Stimulated activated CD4-positive, alpha-beta T cell treated with anti-CD3 and anti-CD28 coated beads, Interleukin-12 subunit alpha, Interleukin-12 subunit beta, amount 100 ng/mL, for 48 hours (primary cell): Measurements from ENCODE around the gene MCC.

ENCODE experiments used
- DNase-seq, 3 donors: peaks; one replicate each; pipeline ENCODE4 v3.0.0-alpha.2; 2020; ENCODE audit warnings: low read depth in 2 of 3, low spot score in 1 of 3

Gene MCC

DNA sequence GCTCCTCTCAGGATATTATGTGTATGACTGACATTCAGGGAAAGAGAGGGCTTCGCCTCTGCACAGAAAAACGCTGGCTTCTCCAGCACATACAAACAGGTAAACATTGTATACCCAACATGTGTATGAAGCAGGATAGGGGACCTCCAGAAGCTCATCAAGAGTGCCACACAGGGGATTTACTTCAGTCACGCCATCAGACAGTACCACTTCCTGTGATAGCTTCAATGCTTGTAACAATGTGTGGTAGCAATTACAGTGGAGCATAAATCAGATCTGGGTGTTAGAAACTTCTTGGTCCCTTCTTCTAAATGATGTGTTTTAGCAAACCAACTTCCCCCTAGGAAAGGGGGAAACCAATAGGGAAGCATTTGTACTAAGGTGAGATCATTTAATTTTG, 214.3 kb downstream of the MCC start:
- DNase-seq: no peak

DNA sequence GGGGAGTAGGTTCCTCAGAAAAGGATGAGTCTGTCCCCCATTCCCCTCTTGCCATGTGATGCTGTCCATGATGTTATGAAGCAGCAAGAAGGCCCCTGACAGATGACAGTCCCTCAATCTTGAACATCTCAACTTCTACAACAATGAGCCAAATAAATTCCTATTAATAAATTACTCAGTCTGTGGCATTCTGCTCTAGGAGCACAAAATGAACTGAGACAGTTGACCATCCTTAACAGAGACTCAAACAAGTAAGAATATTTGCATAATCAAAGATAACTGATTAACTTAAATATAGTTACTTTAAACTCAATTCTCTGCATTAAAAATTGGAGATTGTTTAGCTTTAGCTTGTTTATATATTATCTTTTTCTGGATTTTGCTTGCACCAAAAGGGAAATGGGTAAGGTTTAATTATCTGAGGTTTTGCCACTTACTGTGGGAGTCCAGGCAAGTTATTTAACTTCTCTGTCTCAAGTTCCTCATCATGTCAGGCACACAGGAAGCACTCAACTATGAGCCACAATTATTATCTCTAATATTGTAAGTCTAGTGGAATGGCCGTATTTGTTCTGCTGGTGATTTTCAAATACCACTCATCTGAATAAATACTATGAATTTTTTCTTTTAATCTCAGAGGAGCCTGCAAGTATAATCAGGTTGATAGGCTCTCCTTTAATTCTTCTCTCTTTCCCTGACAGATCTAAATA, 216.4 kb downstream of the MCC start:
- no peak for DNase-seq

DNA sequence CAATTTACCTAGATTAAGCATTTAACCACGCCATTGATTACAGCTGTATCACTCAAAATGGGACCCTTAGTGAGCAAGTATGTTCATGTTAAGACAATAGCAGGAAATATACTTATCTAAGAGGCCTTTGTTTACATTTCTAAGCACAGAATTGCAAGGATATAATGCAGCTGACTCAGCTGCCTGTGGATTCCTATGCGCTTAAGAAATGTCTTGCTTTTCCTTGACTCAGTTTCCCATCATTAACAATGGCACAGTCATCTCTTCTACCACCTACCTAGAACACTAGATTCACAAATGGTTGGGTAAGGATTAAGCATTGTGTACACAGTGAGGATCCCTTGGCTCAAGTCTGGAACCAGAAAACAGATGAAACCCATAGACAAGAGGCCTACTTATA, 217.2 kb downstream of the MCC start:
- no peak for DNase-seq

DNA sequence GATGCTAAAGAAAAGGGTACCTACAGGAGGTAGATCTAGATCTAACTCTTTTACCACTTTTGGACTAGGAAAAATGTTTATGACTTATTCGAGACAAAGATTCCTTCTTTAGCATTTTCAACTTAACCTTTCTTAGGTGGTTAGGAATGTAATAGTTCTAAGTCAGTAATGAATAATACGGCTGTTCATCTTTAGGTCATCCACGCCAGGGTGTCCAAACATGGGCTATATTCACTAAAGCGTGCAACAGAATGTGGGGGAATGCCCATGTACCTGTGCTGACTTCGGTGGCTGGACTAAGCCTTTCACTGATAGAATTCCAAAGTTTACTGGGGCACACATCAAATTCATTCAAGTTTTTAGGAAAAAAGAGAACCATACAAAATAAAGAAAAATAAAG, 218.2 kb downstream of the MCC start:
- no peak for DNase-seq

DNA sequence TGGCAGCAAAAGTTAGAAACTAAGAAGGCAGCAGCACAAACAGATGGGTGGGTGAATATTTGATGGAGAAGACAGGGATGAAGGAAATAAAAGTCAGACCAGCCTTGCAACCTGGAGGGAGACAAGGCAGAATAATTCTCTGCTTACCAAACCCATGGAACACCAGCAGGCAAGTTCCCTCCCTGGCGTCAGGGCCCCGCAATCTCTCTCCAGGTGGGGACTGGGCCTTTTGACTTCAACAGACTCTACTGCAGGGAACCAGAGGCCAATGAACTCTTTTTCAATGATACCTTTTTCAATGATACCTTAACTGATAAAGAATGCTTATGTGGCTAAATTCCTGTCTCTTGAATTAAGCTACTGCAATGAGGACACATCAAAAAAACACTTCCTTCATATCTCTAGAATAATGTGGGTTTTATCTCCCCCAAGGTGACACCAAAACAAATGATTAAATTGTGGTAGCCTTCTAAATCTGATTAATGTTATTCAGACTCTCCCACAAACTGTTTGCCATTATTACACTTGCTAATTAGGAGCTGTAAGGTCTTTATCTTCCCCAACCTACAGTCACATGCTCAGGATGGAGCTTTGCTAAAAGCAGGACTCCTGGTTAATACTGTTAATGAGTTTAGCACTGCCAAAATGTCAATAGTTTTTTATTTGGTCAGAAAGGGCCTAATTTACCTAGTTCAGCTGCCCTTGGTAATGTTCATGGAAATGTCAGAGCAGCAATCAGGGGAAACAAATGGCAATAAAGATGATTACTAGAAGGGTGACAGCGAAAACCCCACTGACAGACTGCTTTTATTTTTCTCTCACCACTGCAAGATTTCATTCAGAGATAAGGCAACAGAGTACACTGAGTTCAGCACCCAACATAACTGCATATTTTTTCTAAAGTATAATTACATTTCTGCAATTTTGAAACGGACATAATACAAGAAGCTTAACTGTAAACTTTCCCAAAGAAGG, 218.9 kb downstream of the MCC start:
- no peak for DNase-seq

DNA sequence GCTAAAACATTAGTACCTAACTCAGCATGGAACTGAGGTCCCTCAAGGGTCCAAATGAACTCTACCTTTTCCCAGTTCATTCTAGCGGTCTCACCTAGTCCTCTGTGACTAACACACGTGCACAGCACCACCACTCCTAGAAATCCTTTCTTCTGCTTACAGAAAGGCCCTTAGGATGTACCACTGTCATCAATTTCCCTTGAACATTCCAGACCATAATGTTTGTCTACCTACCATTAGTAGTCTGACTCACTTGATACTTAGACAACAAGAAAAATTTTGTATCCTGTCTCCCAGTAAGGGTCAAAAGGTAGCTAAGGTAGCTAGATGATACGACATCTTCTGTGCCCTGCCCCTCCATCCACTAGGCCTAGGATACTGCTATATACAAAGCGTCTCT, 220.0 kb downstream of the MCC start:
- no peak for DNase-seq

DNA sequence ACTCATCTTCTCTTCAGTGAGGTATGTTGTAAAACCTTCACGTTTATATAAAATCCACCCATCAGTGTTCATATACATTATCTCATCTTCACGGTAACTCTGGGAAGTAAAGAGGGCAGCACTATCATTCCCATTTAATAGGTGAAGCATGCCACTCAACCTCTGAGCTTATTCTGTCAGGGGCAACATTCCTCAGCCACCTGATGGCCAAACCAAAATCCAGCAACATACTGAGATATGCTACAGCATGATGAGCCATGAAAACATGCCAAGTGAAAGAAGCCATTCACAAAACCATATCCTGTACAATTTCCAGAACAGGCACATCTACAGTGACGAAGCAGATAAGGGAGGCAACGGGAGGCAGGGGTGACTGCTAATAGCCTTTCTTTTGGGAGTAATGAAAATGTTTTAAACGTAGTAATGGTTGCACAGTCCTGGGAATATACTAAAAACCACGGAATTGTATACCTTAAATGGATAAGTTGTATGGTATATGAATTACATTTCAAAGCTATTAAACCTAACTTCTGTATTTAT, 220.8 kb downstream of the MCC start:
- no peak for DNase-seq

DNA sequence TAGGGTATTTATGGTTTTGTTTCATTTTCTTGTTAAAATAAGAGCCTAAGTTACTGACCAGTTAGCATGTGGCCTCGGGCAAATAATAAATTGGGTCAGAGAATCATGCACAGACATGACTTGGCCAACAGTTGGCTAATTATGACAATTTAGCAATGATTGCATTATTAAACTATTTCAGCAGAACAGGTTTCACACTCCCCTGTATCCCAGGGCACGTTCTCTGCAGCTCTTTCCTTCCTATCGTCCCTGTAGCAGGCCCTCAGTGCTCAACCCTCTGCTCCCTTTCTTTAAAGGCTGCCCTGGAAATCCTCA, 221.4 kb downstream of the MCC start:
- no peak for DNase-seq

DNA sequence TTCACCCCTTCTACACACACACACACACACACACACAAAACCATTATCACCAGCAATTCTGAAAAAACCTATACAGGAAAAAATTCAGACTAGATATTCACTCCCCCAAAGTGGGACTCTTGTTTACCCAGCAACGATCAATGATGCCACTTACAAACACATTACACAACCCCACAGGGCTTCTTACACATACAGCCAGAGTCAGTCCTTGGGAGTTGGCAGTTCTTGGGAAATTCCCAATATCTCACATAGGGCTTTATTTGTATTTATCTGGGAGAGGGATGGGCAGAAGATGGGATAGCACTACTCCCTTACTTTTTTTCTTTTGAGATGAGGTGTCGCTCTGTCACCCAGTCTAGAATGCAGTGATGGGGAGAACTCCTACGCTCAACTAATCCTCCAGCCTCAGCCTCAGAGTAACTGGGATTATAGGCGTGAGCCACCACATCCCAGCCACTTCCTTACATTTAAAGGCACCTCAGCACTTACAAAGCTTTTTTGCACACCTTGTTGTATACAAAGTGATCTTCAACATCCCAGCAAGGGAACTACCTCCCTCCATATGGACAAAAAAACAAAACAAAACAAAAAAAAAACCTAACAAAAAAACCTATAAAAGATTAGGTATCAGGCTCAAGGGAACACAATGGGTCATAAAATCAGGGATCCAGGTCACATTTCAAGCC, 221.9 kb downstream of the MCC start:
- no peak for DNase-seq

DNA sequence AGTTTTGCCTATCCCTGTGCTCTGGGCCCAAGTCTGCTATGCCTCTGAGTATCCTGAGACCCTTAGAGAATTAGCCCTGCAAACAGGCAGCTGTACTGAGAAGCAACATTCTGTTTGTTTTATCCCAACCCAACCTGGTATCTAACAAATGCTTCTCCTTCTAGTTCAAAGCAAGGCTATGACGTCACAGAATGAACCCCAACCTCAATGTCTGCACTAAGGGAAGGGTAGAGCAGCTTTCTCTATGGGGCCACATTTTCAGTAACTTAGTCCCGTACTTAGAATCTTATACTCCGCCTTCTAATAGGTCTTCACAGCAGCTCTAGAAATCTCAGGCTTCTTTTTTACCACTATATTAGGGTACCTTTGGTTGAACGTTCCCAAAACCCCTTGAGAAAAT, 223.1 kb downstream of the MCC start:
- no peak for DNase-seq

DNA sequence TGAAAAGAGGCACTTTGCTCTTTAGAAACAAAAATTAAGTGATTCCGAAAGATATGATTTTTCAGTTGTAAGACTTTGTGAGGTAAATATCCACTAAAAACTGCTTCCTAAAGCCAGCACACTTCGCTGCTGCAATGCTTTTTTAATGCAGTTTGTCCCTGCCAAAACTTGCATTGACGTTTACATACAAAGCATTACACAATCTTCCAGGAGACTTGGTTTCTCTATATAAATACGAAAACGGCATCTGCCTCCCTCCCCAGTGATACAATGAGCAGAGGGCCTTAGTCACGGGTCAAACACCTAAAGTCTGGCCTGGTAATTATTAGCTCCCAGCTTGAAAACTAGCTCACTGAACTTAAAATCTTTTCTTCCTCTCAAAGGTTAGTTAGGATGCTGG, 224.2 kb downstream of the MCC start:
- DNase-seq: no peak

DNA sequence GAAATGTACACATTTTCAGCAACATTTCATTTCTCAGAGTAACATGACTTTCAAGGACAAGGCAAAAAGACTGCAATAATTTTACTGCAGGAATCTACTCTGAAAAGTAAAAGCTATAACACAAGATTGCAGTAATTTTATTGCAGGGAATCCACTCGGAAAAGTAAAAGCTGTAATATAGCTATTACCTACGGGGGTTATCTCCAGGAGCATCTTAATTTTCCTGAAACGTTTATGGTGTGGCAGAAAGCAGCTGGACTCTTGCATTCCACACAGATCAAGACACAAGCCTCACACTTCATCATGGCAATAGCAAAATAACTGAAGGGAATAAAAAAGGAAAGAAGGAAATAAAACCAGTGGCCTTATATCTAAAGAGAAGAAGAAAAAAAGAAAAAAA, 224.7 kb downstream of the MCC start:
- no peak for DNase-seq

DNA sequence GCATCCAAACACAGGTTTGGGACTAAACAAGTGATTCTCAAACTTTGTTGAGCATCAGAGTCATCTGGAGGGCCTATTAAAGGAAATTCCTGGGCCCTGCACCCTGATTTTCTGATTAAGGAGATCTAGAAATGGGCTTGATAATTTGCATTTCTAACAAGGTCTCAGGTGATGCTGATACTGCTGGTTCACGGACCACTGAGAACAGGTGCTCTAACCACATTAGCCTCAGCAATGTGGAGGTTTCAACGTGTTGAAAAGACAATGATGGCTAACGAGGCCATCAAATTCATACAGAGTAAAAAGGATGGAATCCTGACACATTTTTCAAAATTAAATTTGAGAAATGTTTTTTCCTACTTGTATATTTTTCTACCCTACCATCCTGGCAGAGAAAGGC, 225.6 kb downstream of the MCC start:
- DNase-seq: no peak

DNA sequence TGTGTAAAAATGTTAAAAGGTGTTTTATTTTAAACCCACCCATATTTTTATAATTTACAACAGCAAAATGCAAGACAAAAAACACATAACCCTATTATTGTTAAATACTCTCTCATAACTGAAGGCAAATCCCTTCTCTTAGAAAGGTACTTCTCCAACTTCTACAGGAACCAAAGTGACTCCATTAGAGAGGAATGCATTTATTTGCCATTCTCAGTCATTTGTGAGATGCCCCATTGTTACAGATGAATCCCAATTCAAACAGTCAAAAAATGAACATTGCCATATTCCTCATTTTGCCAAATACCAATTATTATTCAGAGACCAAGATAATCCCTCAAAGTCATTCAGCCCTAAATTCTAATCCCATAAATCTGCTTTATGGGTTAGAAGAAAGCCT, 229.2 kb downstream of the MCC start:
- DNase-seq: no peak

DNA sequence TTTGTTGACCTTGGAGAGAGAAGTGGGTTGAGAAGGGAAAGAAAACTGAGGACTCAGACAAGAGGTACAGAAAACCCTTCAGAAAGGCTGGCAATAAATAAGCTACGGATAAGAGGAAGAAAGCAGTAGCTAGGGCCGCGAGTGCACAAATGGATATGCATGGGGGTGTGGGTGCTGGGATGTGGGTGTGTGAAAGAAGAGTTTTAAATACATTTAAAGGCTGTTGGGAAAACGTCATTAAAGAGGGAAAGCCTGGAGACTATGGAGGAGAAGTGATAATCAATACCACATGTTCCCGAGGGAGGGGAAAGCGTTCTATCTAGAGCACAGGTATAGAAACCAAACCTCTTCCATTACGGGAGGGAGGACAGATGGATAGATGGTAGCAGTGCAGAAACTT, 230.7 kb downstream of the MCC start:
- DNase-seq: no peak

DNA sequence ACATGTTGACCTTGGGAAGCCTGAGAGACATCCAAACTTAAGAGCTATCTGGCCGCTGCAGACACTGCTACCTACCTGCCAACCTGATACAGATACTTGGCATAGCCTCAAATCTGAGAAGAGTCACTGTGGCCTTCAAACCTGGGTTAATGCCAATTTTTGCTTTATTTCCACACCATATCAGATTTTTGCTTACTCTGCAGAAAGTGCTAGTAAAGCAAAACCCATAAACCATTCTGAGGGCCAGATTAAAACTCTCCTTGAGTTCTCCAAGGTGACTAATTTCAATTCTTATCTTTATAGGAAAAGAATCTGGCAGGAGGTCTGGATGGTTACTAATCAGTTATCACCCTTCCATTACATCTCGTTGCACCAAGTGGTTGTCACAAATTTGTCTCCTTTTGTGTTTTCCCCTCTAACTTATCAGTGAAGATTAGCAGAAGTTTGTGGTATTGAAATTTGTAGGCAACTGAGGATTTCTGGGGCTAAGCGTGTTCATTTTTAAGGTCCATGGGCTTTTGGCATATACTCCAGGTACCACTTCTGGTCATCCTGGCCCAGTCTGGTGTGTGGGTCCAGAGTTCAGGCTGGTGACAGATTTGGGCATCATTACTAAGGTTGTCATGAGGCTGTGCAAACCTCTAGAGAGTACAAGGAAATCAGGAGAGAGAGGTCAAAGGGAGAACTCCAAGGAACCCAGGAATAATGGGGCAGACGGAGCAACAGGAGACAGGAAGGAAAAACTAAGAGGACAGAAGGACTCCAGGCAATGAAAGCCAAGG, 231.4 kb downstream of the MCC start:
- DNase-seq: no peak

DNA sequence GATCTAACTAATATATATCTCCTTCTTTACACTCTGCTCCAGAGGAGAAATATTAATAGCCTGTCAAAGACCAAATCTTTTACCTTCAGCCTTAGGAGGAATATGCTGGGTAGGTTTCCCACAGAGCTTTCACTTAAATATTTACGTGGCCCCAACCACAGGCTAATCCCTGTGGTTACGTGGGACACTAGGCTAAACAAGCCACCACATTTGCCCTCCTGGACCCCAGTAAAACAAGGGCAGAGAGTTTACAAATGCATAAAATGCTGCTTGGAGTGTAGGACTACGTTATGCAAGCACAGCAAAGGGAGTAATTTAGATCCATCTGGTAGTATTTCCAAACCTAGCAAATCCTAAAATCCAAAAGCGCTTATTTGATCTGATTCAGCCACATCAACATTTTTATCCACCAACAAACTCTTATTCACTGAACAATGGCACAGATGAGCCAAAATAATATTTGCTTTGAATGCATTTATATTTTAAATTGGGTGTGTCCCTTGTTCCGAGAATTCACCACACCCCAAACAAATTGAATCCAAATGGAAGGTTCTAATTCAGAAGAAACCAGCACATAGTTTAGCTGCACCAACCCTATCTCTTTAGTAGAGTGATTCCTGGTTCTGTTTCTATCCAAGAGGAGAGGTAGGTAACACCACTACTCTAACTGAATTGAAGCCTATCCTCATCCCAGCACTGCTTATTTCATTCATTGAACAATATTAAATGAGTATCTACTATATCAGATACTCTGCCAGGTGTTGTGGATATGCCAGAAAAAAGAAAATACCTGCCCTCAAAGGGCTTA, 232.5 kb downstream of the MCC start:
- no peak for DNase-seq

DNA sequence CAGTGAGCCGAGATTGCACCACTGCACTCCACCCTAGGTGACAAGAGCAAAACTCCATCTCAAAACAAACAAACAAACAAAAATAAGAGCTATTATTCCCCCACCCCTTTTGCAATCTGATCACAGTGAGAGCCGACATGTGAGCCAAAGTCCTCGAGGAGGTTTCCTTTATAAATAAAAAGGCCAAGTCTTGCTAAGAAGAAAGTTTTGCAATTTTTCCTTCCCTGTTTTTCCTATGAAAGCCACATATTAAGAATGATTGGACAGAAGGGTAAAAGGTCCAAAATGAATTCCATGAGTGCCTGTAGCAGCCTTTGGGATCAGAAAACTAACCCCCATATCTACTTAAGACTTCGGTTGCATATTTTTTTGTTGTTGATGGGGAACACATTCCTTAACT, 233.1 kb downstream of the MCC start:
- DNase-seq: no peak

DNA sequence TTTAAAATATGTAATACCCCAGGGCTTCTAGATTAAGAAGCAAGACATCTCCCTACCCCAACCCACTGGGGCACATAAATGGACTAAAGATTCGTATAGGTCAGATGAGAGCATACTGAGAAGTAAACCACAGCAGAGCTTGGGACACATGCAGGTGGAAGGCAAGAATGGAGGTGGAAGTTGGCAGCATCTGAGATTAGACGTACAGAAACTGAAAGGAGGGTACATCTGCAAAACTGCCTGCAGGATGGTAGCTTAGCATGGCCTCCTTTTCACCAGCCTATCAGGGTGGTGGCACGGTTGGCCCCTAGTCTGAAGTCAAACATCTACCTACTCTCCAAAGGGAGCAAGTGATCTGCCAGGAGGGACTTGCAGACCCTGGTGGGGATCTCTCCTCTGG, 235.2 kb downstream of the MCC start:
- DNase-seq: no peak

DNA sequence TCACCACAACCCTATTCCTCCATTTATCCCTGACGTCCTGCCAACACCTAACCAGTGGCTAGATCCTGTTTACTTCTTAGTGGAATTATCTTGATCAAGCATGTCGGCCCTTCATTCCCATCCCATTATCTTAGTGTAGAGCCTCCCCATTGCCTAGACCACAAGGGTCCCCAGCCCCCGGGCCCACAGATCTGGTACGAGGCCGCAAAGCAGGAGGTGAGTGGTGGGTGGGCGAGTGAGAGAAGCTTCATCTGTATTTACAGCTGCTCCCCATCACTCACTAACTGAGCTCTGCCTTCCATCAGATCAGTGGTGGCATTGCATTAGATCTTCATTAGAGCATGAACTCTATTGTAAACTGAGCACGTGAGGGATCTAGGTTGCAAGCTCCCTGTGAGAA, 236.2 kb downstream of the MCC start:
- DNase-seq: no peak
